CD8-positive, alpha-beta memory T cell (primary cell): ENCODE measurements around the gene SHQ1. TPM values are rescaled to one million over a fixed set of nuclear protein-coding genes. Genes with fewer than 3 reads are reported as not detected.
"Not testable (repeated sequence)": the region's sequence is repeated elsewhere in the genome, so short reads cannot be mapped to it uniquely, and the experiment has no call there.

Experiments used
- CTCF ChIA-PET: fragments of 350-600 bp; sonication (Branson Sonifier 250); formaldehyde crosslinking; loops from one replicate; lab custom pipeline; 2021; ENCODE audit warnings: antibody characterized with exemption; lab: Charles Lee
- POLR2A ChIA-PET: fragments of 350-600 bp; sonication (Branson Sonifier 250); formaldehyde crosslinking; loops from one replicate; lab custom pipeline; 2021; ENCODE audit warnings: antibody characterized with exemption; lab: Charles Lee
- DNase-seq, 5 donors: peaks; one replicate each; pipeline versions ENCODE4 v3.0.0 to v3.0.0-alpha.2; 2020 to 2022; ENCODE audit warnings: mixed read lengths in 1 of 5
- H3K27ac ChIP-seq: one replicate; pipeline ENCODE4 v1.7.0; 2013; ENCODE audit warnings: low read depth, mild to moderate bottlenecking, low read length, moderate library complexity
- H3K27me3 ChIP-seq: 2 replicates; pipeline ENCODE4 v1.7.0; 2013; ENCODE audit warnings: low read length, mild to moderate bottlenecking; ENCODE audit not compliant: insufficient read depth, poor library complexity, severe bottlenecking
- H3K36me3 ChIP-seq: 2 replicates; pipeline ENCODE4 v1.7.0; 2013; ENCODE audit warnings: mild to moderate bottlenecking, low read length, moderate library complexity; ENCODE audit not compliant: insufficient read depth
- H3K4me1 ChIP-seq: 2 replicates; pipeline ENCODE4 v1.7.0; 2013; ENCODE audit warnings: mild to moderate bottlenecking, low read length, moderate library complexity; ENCODE audit not compliant: insufficient read depth
- H3K4me3 ChIP-seq: 2 replicates; pipeline ENCODE4 v1.7.0; 2013; ENCODE audit warnings: mild to moderate bottlenecking, low read length
- H3K9me3 ChIP-seq: 2 replicates; pipeline ENCODE4 v1.7.0; 2013; ENCODE audit warnings: mild to moderate bottlenecking, low read length
- H3K27ac Mint-ChIP-seq, 8 donors: one replicate each; pipeline ENCODE4 v1.8.0; 2020 to 2021; ENCODE audit warnings: mixed read lengths in 8 of 8, mild to moderate bottlenecking in 6 of 8, inconsistent platforms in 3 of 8, moderate library complexity in 3 of 8
- H3K27me3 Mint-ChIP-seq, 2 donors: one replicate each; pipeline ENCODE4 v1.8.0; 2020 to 2021; ENCODE audit warnings: mixed read lengths in 2 of 2, mild to moderate bottlenecking in 1 of 2, moderate library complexity in 1 of 2
- H3K36me3 Mint-ChIP-seq, 3 donors: one replicate each; pipeline ENCODE4 v1.8.0; 2020 to 2021; ENCODE audit warnings: mixed read lengths in 3 of 3, inconsistent platforms in 1 of 3, mild to moderate bottlenecking in 1 of 3
- H3K4me1 Mint-ChIP-seq, 3 donors: one replicate each; pipeline ENCODE4 v1.8.0; 2020 to 2021; ENCODE audit warnings: mixed read lengths in 3 of 3, inconsistent platforms in 1 of 3, mild to moderate bottlenecking in 1 of 3
- H3K4me3 Mint-ChIP-seq, 7 donors: one replicate each; pipeline ENCODE4 v1.8.0; 2020 to 2021; ENCODE audit warnings: mixed read lengths in 7 of 7, mild to moderate bottlenecking in 6 of 7, moderate library complexity in 4 of 7, inconsistent platforms in 2 of 7
- H3K9me3 Mint-ChIP-seq, 5 donors: one replicate each; pipeline ENCODE4 v1.8.0; 2020 to 2022; ENCODE audit warnings: mixed read lengths in 5 of 5, mild to moderate bottlenecking in 3 of 5, moderate library complexity in 2 of 5, inconsistent platforms in 1 of 5
- polyA plus RNA-seq: library from polyadenylated mRNA; unstranded; fragments of 300-500 nt; fragmentation: Illumina TruSeq; gene quantifications from one replicate; pipeline ENCODE4 v1.2.3, GENCODE V29; 2021
- total RNA-seq, 2 experiments: library from RNA; stranded (reverse); gene quantifications; one replicate each; pipeline ENCODE4 v1.2.3, GENCODE V29; 2021

Gene SHQ1
- total and polyA plus RNA-seq, 3 experiments from 2014 or later = 36.0 to 44.9 (median 37.7) TPM

DNA sequence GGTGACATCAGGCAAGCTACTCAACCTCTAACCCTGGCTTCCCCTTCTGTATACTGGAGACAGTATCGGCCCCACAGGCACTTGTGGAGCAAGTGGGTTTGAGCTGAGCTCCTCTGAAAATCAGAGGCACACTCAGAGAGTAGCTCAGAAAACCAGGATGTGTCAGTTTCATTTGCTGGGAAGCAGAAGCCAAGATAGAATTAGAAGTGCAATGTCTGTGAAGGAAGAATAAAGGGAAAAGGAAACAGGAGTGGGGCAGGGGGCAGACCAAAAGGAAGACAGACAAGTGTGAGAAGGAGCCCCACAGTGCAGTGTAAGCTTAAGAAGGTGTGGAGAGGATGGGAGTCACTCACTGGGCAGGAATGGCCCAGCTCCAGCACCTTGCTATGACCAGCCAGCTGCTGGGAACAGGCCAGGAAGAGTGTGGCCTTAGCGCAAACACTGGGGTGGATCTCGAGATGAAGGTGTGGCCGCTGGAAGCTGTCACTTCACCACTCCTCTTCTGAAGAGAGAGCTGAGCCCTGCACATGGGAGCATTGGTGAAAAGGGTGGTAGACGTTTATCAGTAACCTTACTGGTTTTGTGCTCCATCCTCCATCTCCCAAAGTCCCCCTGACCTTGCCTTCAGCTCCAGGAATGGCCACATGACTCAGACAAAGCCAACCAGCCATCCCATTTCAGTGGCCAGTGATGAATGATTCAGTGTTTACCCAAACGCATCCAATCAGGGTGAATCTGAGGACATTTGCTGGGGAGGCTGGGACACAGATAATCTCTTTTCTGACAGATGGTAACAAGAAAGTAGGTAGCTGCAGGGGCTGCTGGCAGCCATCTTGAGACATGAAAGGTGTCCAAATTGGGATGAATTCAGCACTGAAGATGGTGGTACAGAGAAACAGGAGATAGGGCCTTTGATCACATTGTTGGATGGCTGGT is 108.4 kb downstream of the SHQ1 start:
- H3K36me3 Mint-ChIP-seq = peaks cover 2 to 4% (median 2%) of the 10 kb centered on the region in 3 donors
- H3K4me3 Mint-ChIP-seq = peak overlapping the region; percentile 84 to 92 (median 88)
- Histone ChIP-seq H3K36me3 (no peaks in the 10 kb centered on the region), H3K4me3 (peak overlapping the region; percentile 59), H3K27me3 (no peaks in the 10 kb centered on the region), H3K27ac (no peak overlapping the region), H3K4me1 (peaks cover 21% of the 10 kb centered on the region), H3K9me3 (no peaks in the 10 kb centered on the region)
- ChIA-PET POLR2A (interaction anchor here (0.6 kb wide), 1 partner anchor 9 kb away, joined by 4 read pairs; no protein-coding TSS in a partner anchor), CTCF (interaction anchor here (1.6 to 2.8 kb wide), 4 partner anchors 9 to 83 kb away, joined by 3 to 10 read pairs (median 6); no protein-coding TSS in a partner anchor)
- no peak for DNase-seq
- peak overlapping the region in 5 of 8 donors; percentile 71 to 98 (median 89) for H3K27ac Mint-ChIP-seq
- H3K9me3 Mint-ChIP-seq = peaks cover 0 to 5% (median 3%) of the 10 kb centered on the region in 5 donors
- peaks cover 3 to 9% of the 10 kb centered on the region in 2 donors for H3K27me3 Mint-ChIP-seq
- H3K4me1 Mint-ChIP-seq = peaks cover 19 to 29% (median 25%) of the 10 kb centered on the region in 3 donors

DNA sequence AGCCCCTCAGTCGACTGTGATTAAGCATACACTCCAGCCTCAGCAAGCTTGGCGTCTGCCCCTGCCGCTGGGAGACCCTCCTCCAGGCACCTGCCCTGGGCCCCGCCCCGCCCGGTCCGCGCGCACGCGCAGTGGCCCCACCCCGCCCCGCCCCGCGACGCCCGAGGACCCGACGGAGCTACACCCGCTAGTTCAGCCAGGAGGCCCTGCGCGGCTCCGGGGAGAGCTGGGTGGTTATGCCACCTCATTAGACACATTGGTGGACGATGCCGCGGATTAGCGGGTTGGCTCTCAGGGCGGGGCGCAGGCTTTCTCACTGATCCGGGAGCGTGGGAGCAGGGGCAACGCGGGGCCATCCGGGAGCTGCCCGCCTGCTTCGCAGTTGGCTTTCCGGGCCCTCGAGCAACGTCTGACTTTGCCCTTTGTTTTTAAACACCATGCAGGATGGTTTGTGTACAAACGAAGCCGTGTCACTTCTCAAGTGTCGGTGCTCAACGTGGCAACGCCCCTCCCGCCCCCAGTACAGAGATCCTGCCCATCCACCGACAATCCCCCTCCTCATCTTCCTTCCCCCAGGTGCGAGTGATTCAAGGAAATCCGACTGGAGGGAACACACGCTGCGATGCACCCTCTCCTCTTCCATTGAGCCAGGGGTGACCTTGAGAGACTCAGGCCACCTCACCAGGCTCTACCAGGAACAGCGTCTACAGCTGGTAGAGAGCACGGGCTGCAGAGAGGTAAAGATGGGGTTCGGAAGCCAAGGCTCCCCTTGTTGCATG is 109.3 kb downstream of the SHQ1 start:
- peak; percentile 53 to 81 (median 64) for DNase-seq
- Histone ChIP-seq H3K36me3 (no peaks in the 10 kb centered on the region), H3K4me1 (peaks cover 21% of the 10 kb centered on the region), H3K27me3 (no peaks in the 10 kb centered on the region), H3K9me3 (no peaks in the 10 kb centered on the region), H3K4me3 (peak overlapping the region; percentile 71), H3K27ac (no peak overlapping the region)
- peak overlapping the region; percentile 84 to 92 (median 88) for H3K4me3 Mint-ChIP-seq
- peaks cover 2 to 11% (median 2%) of the 10 kb centered on the region in 3 donors for H3K36me3 Mint-ChIP-seq
- H3K4me1 Mint-ChIP-seq = peaks cover 19 to 25% (median 24%) of the 10 kb centered on the region in 3 donors
- peak overlapping the region in 7 of 8 donors; percentile 29 to 98 (median 87) for H3K27ac Mint-ChIP-seq
- H3K9me3 Mint-ChIP-seq = peaks cover 0 to 9% (median 7%) of the 10 kb centered on the region in 5 donors
- H3K27me3 Mint-ChIP-seq = peaks cover 7 to 9% of the 10 kb centered on the region in 2 donors
- CTCF ChIA-PET = interaction anchor here (0.9 to 2.8 kb wide), 8 partner anchors 10 to 84 kb away, joined by 3 to 10 read pairs (median 4); no protein-coding TSS in a partner anchor
- POLR2A ChIA-PET = interaction anchor here (0.6 to 1.1 kb wide), 2 partner anchors 10 to 16 kb away, joined by 3 to 4 read pairs; no protein-coding TSS in a partner anchor

DNA sequence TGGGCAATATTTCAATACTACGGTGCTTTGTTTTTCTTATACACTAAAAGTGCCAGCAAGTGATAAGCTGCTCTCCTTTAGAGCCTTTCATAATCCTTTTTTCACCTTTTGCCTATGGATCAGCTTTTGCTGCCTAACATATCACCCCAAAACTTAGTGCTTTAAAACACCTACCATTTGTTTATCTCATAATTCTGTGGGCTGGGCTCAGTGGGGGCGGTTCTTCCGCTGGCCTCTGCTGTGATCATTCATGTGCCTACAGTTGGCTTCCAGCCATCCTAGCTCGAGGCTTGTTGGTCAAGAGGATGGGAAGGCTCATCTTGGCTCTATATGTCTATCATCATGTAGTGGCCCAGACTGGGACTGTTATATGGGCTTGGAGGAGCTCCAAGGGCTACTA is 113.2 kb downstream of the SHQ1 start:
- Mint-ChIP-seq H3K9me3 (peaks cover 7 to 19% (median 11%) of the 10 kb centered on the region in 5 donors), H3K36me3 (peaks cover 2 to 21% (median 2%) of the 10 kb centered on the region in 3 donors), H3K4me1 (peaks cover 18 to 22% (median 20%) of the 10 kb centered on the region in 3 donors), H3K27ac (peak overlapping the region in 1 of 8 donors; percentile 17)
- H3K27me3 ChIP-seq, H3K27me3 Mint-ChIP-seq, POLR2A ChIA-PET, DNase-seq, H3K36me3 ChIP-seq, H3K27ac ChIP-seq, H3K4me3 ChIP-seq, H3K9me3 ChIP-seq, CTCF ChIA-PET, H3K4me3 Mint-ChIP-seq: not testable (repeated sequence)
- H3K4me1 ChIP-seq = peaks cover 19% of the 10 kb centered on the region

DNA sequence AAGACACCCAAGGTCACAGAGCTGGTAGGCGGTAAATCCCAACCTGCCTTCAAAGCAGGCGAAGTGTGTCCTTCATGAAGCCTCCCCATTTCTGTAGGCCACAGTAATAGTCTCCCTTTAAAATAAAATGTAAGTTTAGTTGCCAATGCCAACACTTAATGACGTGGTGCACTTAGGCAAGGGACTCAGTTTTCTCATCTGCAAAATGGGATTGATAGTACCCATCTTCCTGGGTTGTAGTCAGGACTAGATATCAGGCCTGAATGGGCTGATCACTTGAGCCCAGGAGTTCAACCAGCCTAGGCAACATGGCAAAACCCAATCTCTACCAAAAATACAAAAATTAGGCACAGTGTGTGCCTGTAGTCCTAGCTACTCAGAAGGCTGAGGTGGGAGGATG is 114.6 kb downstream of the SHQ1 start:
- no peaks in the 10 kb centered on the region for H3K9me3 ChIP-seq
- H3K36me3 ChIP-seq = no peaks in the 10 kb centered on the region
- CTCF ChIA-PET = interaction anchor here (1.4 kb wide), 1 partner anchor 65 kb away, joined by 3 read pairs; no protein-coding TSS in a partner anchor
- H3K4me1 ChIP-seq = peaks cover 8% of the 10 kb centered on the region
- POLR2A ChIA-PET = no interaction called here
- Mint-ChIP-seq H3K4me1 (peaks cover 8 to 10% (median 10%) of the 10 kb centered on the region in 3 donors), H3K27me3 (peaks cover 4 to 7% of the 10 kb centered on the region in 2 donors), H3K9me3 (peaks cover 7 to 19% (median 11%) of the 10 kb centered on the region in 5 donors), H3K4me3 (no peak overlapping the region), H3K36me3 (peaks cover 0 to 21% (median 0%) of the 10 kb centered on the region in 3 donors), H3K27ac (no peak overlapping the region)
- no peak overlapping the region for H3K27ac ChIP-seq
- no peak for DNase-seq
- H3K27me3 ChIP-seq = no peaks in the 10 kb centered on the region
- no peak overlapping the region for H3K4me3 ChIP-seq

DNA sequence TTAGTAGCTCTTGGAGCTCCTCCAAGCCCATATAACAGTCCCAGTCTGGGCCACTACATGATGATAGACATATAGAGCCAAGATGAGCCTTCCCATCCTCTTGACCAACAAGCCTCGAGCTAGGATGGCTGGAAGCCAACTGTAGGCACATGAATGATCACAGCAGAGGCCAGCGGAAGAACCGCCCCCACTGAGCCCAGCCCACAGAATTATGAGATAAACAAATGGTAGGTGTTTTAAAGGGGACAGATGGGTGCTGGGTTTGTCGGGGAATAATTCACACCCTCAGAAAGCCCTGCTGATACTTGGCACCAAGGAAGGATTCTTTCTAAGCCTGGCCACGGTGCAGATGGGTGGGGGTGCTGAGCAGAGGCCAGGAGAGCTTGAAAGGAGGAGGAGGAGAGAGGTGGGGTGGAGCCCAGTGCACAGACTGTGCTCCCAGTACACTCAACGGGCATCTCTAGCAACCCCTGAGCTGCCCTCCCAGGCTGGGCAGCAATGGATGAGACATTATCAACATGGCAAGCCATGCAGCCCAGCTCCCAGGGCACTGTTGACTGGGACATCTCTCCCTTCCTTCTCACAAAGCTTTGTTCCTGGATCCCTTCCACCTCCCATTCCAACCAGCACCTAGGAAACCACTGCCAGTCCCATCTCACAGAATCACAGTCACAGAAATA is 115.4 kb downstream of the SHQ1 start:
- H3K4me3 Mint-ChIP-seq, H3K4me1 Mint-ChIP-seq, H3K36me3 ChIP-seq, POLR2A ChIA-PET, H3K9me3 ChIP-seq, H3K27me3 ChIP-seq, H3K4me3 ChIP-seq, DNase-seq, H3K27me3 Mint-ChIP-seq, H3K27ac ChIP-seq, H3K4me1 ChIP-seq: not testable (repeated sequence)
- Mint-ChIP-seq H3K36me3 (peaks cover 0 to 21% (median 0%) of the 10 kb centered on the region in 3 donors), H3K27ac (peak overlapping the region in 1 of 8 donors; percentile 85), H3K9me3 (peaks cover 7 to 19% (median 11%) of the 10 kb centered on the region in 5 donors)
- CTCF ChIA-PET = interaction anchor here (1.4 kb wide), 1 partner anchor 66 kb away, joined by 3 read pairs; no protein-coding TSS in a partner anchor

DNA sequence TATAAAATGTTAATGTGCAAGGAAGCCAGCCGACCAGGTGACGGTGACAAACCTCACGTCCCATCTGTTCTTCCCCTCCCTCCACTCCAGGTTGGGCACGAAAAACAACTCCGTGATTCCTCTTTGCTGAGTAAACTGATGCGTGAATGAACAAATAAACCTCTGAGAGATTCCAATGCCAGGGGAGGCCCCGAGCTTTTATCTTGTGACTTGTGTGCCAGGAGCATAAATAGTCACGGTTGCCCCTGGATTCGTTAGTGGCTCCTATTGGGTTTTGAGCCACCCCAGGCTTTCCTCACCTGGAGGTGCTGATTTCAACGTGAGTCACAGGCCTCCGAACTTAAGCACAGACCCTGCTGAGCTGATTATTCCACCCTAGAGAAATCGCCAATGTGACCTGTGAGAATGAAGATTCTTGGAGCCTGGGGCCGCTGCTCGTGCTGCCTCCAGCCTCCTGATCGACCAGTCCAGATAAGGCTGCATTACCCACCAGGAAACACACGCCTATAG is 119.2 kb downstream of the SHQ1 start:
- CTCF ChIA-PET = no interaction called here
- Mint-ChIP-seq H3K9me3 (peaks cover 0 to 11% (median 7%) of the 10 kb centered on the region in 5 donors), H3K27ac (no peak overlapping the region), H3K36me3 (peaks cover 0 to 10% (median 3%) of the 10 kb centered on the region in 3 donors), H3K27me3 (no peaks in the 10 kb centered on the region), H3K4me3 (no peak overlapping the region), H3K4me1 (no peaks in the 10 kb centered on the region)
- Histone ChIP-seq H3K4me1 (no peaks in the 10 kb centered on the region), H3K27ac (no peak overlapping the region), H3K36me3 (no peaks in the 10 kb centered on the region), H3K9me3 (no peaks in the 10 kb centered on the region), H3K4me3 (no peak overlapping the region), H3K27me3 (no peaks in the 10 kb centered on the region)
- DNase-seq = no peak
- POLR2A ChIA-PET = no interaction called here

DNA sequence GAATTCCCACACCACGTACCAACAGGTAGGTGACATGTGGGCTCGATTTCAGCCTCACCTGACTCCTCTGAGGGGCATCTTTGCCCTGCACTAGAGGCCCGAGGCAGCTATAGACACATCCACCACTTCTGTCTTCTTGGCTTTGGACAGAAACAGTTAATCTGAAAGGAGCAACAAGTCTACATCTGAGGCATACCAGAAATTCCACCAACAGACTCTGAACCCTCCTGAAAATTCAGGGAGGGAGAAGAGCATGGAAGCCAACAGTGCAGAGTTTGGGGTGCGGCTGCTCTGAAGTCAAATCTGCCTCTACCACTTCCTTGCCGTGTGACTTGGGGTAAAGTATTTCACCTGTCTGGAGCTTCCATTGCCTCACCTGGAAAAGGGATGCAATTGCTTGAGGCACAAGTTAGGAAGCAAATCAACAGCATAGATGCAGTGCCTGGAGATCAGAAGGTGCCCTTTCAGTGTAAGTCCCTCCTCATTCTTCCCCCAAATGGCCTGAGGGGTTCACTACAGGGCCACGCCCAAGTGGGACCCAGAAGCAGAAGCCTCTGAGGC is 119.8 kb downstream of the SHQ1 start:
- Mint-ChIP-seq H3K27ac (no peak overlapping the region), H3K9me3 (peaks cover 0 to 11% (median 7%) of the 10 kb centered on the region in 5 donors), H3K4me1 (no peaks in the 10 kb centered on the region), H3K27me3 (no peaks in the 10 kb centered on the region), H3K4me3 (no peak overlapping the region), H3K36me3 (peaks cover 0 to 9% (median 3%) of the 10 kb centered on the region in 3 donors)
- H3K4me3 ChIP-seq = no peak overlapping the region
- H3K27ac ChIP-seq = no peak overlapping the region
- POLR2A ChIA-PET = no interaction called here
- H3K36me3 ChIP-seq = no peaks in the 10 kb centered on the region
- CTCF ChIA-PET = no interaction called here
- H3K4me1 ChIP-seq = no peaks in the 10 kb centered on the region
- DNase-seq = no peak
- no peaks in the 10 kb centered on the region for H3K27me3 ChIP-seq
- no peaks in the 10 kb centered on the region for H3K9me3 ChIP-seq
